SIG-M5 treated with dmso at 0.1 percent for 504 hours (cell line): ENCODE results near the gene HNMT.
"Not testable (repeated sequence)": the region's sequence is repeated elsewhere in the genome, so short reads cannot be mapped to it uniquely, and the experiment has no call there.

ENCODE experiments used
- DNase-seq: peaks from one replicate; lab custom pipeline; 2025; ENCODE audit not compliant: unreplicated experiment; lab: John Stamatoyannopoulos, UW

HNMT gene

GRCh38 chr2:138037090-138037489 lies 72.8 kb downstream of the HNMT start:
- no peak for DNase-seq

- no peak for DNase-seq
Observed at GRCh38 chr2:138040616-138041015, 76.3 kb downstream of the HNMT start.

GRCh38 chr2:138042311-138042710 lies 78.0 kb downstream of the HNMT start:
- DNase-seq: no peak

GRCh38 chr2:138043588-138043987 lies 79.3 kb downstream of the HNMT start:
- not testable (repeated sequence) for DNase-seq

GRCh38 chr2:138058427-138058826 lies 94.2 kb downstream of the HNMT start:
- DNase-seq: no peak

- no peak for DNase-seq
Observed at GRCh38 chr2:138059487-138060300, 95.4 kb downstream of the HNMT start.

GRCh38 chr2:138060301-138060635 lies 96.0 kb downstream of the HNMT start:
- DNase-seq: no peak

GRCh38 chr2:138061961-138062360 lies 97.7 kb downstream of the HNMT start:
- DNase-seq: no peak

GRCh38 chr2:138063181-138063580 lies 98.9 kb downstream of the HNMT start:
- no peak for DNase-seq
